DOHH2 (cell line): ENCODE measurements around the gene SCN3B.

Source experiments
- H3F3A ChIP-seq: fragments of 200-600 bp; sonication (generic), shearing (Covaris generic); 2 replicates; pipeline ENCODE4 v1.6.0; 2016; ENCODE audit warnings: antibody characterized with exemption, mild to moderate bottlenecking; ENCODE audit not compliant: control insufficient read depth, insufficient read depth
- H3K27ac ChIP-seq: fragments of 200-600 bp; sonication (generic); 2 replicates; pipeline ENCODE4 v1.5.1; 2014; ENCODE audit warnings: low read depth, mild to moderate bottlenecking, low read length, moderate library complexity
- H3K27me3 ChIP-seq: fragments of 200-600 bp; sonication (generic); 2 replicates; pipeline ENCODE4 v1.6.1; 2014; ENCODE audit warnings: mild to moderate bottlenecking, low read length, mixed read lengths; ENCODE audit not compliant: control insufficient read depth
- H3K36me3 ChIP-seq: fragments of 200-600 bp; sonication (generic); 2 replicates; pipeline ENCODE4 v1.6.1; 2014; ENCODE audit warnings: mild to moderate bottlenecking, low read length, moderate library complexity, mixed read lengths; ENCODE audit not compliant: control insufficient read depth
- H3K4me1 ChIP-seq: fragments of 200-600 bp; sonication (generic); 2 replicates; pipeline ENCODE4 v1.6.1; 2014; ENCODE audit warnings: mild to moderate bottlenecking, low read length, mixed read lengths; ENCODE audit not compliant: control insufficient read depth
- H3K4me2 ChIP-seq: fragments of 200-600 bp; sonication (generic); 2 replicates; pipeline ENCODE4 v1.6.0; 2014; ENCODE audit warnings: mild to moderate bottlenecking, low read length, moderate library complexity
- H3K4me3 ChIP-seq: fragments of 200-600 bp; sonication (generic); 2 replicates; pipeline ENCODE4 v1.5.1; 2014; ENCODE audit warnings: mild to moderate bottlenecking, low read length, mixed read lengths
- H3K79me2 ChIP-seq: fragments of 200-600 bp; sonication (generic); 2 replicates; pipeline ENCODE4 v1.6.1; 2014; ENCODE audit warnings: mild to moderate bottlenecking, low read length, mixed read lengths; ENCODE audit not compliant: control insufficient read depth
- H3K9me2 ChIP-seq: fragments of 200-600 bp; sonication (generic); replicated peaks from 2 replicates; pipeline ENCODE4 v1.6.1; 2014; ENCODE audit warnings: mild to moderate bottlenecking, low read length, mixed read lengths; ENCODE audit not compliant: control insufficient read depth
- H3K9me3 ChIP-seq: fragments of 200-600 bp; sonication (generic); 2 replicates; pipeline ENCODE4 v1.6.1; 2014; ENCODE audit warnings: antibody characterized with exemption, low read length, mixed read lengths; ENCODE audit not compliant: control insufficient read depth, insufficient read depth
- H4K20me1 ChIP-seq: fragments of 200-600 bp; sonication (generic); 2 replicates; pipeline ENCODE4 v1.6.0; 2014; ENCODE audit warnings: low read depth, mild to moderate bottlenecking, antibody characterized with exemption, low read length, moderate library complexity; ENCODE audit not compliant: control insufficient read depth, insufficient read depth
- EZH2phosphoT487 ChIP-seq: fragments of 200-600 bp; sonication (generic); IDR thresholded peaks from 2 replicates; pipeline ENCODE4 v1.6.1; 2017; ENCODE audit warnings: borderline replicate concordance, mild to moderate bottlenecking, antibody characterized with exemption, low read length, moderate library complexity, mixed read lengths
- TF ChIP-seq, protein P1 (sequence below): fragments of 200-600 bp; sonication (generic); IDR thresholded peaks from one replicate; pipeline ENCODE4 v1.5.1; 2014; ENCODE audit warnings: antibody characterized with exemption, mild to moderate bottlenecking, low read depth, low read length; ENCODE audit not compliant: poor library complexity, severe bottlenecking

Gene SCN3B

DNA sequence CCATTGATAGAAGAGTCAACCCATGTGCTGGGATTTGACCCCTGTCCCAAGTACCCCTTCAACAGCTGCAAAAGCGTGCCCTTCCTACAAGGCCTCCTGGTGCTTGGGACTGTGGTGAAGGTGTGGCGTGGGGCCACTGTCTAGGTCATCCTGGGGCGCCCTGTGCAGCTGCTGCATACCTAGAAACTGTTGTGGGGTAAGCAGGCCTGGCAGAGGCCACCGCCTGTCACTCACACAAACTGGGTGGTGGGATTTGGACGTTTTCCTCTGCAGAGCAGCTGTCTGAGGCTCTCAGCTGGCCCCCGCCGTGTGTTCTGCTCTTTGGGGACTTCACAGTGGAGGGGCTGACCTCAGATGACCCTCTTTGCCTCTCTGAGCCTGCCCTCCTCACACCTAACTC is 69.7 kb downstream of the SCN3B start:
- no peaks in the 10 kb centered on the region for H3F3A ChIP-seq
- H3K9me2 ChIP-seq, result no peaks in the 10 kb centered on the region
- H3K4me1 ChIP-seq, result no peaks in the 10 kb centered on the region
- H3K36me3 ChIP-seq, result no peaks in the 10 kb centered on the region
- TF ChIP-seq EZH2phosphoT487, result no peak
- H3K79me2 ChIP-seq, result no peaks in the 10 kb centered on the region
- H4K20me1 ChIP-seq, result no peaks in the 10 kb centered on the region
- H3K27me3 ChIP-seq, result no peaks in the 10 kb centered on the region
- no peaks in the 10 kb centered on the region for H3K9me3 ChIP-seq
- H3K4me2 ChIP-seq, result no peak overlapping the region
- H3K27ac ChIP-seq, result no peak overlapping the region
- H3K4me3 ChIP-seq, result no peak overlapping the region

DNA sequence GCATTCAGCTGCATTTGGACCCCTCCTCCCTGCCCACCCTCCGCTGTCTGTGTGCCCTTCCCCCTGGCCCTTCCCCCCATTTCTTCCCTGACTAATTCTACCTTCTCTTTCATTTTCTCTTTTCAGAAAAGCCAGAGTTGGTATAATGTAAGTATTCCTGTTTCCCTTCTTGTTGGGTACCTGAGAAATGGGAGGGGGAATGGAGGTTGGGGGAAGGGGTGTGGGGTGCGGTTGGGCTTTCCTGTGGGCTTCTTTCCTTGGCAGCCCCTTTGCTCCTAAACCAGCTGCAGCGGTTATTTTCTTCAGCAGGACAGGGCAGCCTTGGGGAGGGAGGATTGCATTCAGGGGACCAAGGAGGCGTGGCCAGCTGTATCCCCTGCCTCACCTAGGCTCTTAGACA is 70.2 kb downstream of the SCN3B start:
- TF ChIP-seq, protein P1, sequence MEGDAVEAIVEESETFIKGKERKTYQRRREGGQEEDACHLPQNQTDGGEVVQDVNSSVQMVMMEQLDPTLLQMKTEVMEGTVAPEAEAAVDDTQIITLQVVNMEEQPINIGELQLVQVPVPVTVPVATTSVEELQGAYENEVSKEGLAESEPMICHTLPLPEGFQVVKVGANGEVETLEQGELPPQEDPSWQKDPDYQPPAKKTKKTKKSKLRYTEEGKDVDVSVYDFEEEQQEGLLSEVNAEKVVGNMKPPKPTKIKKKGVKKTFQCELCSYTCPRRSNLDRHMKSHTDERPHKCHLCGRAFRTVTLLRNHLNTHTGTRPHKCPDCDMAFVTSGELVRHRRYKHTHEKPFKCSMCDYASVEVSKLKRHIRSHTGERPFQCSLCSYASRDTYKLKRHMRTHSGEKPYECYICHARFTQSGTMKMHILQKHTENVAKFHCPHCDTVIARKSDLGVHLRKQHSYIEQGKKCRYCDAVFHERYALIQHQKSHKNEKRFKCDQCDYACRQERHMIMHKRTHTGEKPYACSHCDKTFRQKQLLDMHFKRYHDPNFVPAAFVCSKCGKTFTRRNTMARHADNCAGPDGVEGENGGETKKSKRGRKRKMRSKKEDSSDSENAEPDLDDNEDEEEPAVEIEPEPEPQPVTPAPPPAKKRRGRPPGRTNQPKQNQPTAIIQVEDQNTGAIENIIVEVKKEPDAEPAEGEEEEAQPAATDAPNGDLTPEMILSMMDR, result no peak
- TF ChIP-seq EZH2phosphoT487, result no peak
- H3K4me2 ChIP-seq, result no peak overlapping the region

DNA sequence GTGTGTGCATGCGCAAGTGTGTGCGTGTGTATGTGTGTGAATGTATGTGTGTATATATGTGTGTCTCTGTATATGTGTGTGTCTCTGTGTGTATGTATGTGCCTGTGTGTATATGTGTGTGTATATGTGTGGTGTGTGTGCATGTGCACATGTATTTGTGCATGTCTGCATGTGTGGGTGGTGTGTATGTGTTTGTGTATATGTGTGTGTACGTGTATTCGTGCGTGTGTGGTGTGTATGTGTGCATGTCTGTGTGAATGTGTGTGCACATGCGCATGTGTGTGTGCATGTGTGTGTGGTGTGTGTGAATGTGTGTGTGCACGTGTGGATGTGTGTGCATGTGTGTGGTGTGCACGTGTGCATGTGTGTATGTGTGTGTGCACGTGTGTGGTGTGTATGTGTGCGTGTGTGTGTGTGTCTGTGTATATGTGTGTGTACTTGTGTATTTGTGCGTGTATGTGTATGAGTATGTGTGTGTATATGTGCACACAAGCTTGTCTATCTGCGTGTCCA is 71.4 kb downstream of the SCN3B start:
- no peaks in the 10 kb centered on the region for H3F3A ChIP-seq
- no peak overlapping the region for H3K4me2 ChIP-seq
- H3K79me2 ChIP-seq, result no peaks in the 10 kb centered on the region
- H3K36me3 ChIP-seq, result no peaks in the 10 kb centered on the region
- no peaks in the 10 kb centered on the region for H3K9me2 ChIP-seq
- H3K27me3 ChIP-seq, result no peaks in the 10 kb centered on the region
- H4K20me1 ChIP-seq, result no peaks in the 10 kb centered on the region
- H3K9me3 ChIP-seq, result no peaks in the 10 kb centered on the region
- H3K27ac ChIP-seq, result no peak overlapping the region
- H3K4me1 ChIP-seq, result no peaks in the 10 kb centered on the region
- TF ChIP-seq, protein P1, result no peak
- no peak for TF ChIP-seq EZH2phosphoT487
- H3K4me3 ChIP-seq, result no peak overlapping the region

More for the DNA sequence above, 70.2 kb downstream of the SCN3B start:
- H3K36me3 ChIP-seq, result no peaks in the 10 kb centered on the region
- H3K27me3 ChIP-seq, result no peaks in the 10 kb centered on the region
- no peaks in the 10 kb centered on the region for H4K20me1 ChIP-seq
- H3K4me3 ChIP-seq, result no peak overlapping the region
- no peaks in the 10 kb centered on the region for H3K79me2 ChIP-seq
- no peaks in the 10 kb centered on the region for H3K9me2 ChIP-seq
- no peaks in the 10 kb centered on the region for H3K9me3 ChIP-seq
- no peaks in the 10 kb centered on the region for H3K4me1 ChIP-seq
- H3F3A ChIP-seq, result no peaks in the 10 kb centered on the region
- H3K27ac ChIP-seq, result no peak overlapping the region

DNA sequence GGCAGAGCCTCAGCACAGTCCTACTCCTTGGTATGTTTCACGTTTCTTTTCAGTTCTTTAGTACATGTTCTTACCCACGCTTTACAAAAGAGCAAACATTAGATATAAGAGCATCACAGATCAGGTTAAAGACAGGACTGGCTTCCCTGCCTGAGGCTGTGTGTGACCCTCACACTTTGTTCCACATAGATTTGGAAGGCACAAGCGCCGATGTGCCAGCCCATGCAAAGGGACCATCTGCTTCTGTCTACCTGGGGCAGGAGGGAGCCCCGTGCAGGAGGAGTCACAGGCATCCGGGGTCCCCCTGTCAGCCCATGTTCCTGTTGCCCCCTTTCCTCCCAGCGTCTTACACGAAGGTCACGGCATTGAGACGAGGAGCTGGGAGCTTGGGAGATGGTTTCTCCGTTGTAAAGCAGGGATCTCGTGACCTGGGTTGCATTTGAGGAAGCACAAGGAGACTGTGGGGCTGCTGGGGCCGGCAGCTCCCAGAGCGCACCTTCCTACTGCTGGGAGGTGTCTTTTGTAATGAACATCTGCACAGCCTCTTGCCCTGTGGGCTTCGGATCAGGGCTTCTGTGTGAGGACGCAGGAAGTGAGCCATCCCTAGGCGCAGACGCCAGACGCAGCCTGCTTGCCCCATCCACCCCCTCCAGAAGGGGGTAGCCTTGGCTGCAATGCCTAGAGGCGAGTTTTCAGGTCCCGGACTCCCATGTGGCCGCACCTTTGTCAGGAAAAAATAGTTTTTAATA is 72.6 kb downstream of the SCN3B start:
- no peak for TF ChIP-seq EZH2phosphoT487
- TF ChIP-seq, protein P1, result no peak
- Histone ChIP-seq H3K27me3 (peaks cover 1% of the 10 kb centered on the region; the same call in 1 of the 2 replicates), H3K9me3 (no peaks in the 10 kb centered on the region), H3K9me2 (no peaks in the 10 kb centered on the region), H3K36me3 (no peaks in the 10 kb centered on the region), H3K4me3 (no peak overlapping the region), H3K79me2 (no peaks in the 10 kb centered on the region), H3K27ac (no peak overlapping the region), H4K20me1 (no peaks in the 10 kb centered on the region), H3F3A (no peaks in the 10 kb centered on the region), H3K4me2 (no peak overlapping the region), H3K4me1 (peaks cover 1% of the 10 kb centered on the region; the same call in 1 of the 2 replicates)
